Neural progenitor cell (in vitro differentiated cells): ENCODE results near the gene NOTUM. TPM values are rescaled to one million over a fixed set of nuclear protein-coding genes. Genes with fewer than 3 reads are reported as not detected.
A peak's percentile ranks its signal among the peaks of the same experiment; 100 is the strongest.

ENCODE experiments used
- DNase-seq: peaks from one replicate; pipeline ENCODE4 v3.0.0-alpha.2; 2016; ENCODE audit warnings: low spot score
- H2AFZ ChIP-seq: fragments of 200-600 bp; sonication (generic); replicated peaks from 2 replicates; pipeline ENCODE4 v1.6.1; 2016; ENCODE audit warnings: antibody characterized with exemption
- H3F3A ChIP-seq: fragments of 200-600 bp; sonication (generic); 2 replicates; pipeline ENCODE4 v1.6.1; 2016; ENCODE audit warnings: antibody characterized with exemption, low read depth
- H3K27ac ChIP-seq: fragments of 200-600 bp; sonication (generic); 2 replicates; pipeline ENCODE4 v1.5.1; 2016; ENCODE audit warnings: mild to moderate bottlenecking
- H3K27me3 ChIP-seq: fragments of 200-600 bp; sonication (generic); 2 replicates; pipeline ENCODE4 v1.6.1; 2016; ENCODE audit warnings: mild to moderate bottlenecking, moderate library complexity
- H3K36me3 ChIP-seq: fragments of 200-600 bp; sonication (generic); 2 replicates; pipeline ENCODE4 v1.5.1; 2016
- H3K4me1 ChIP-seq: fragments of 200-600 bp; sonication (generic); 2 replicates; pipeline ENCODE4 v1.6.1; 2016; ENCODE audit warnings: mixed run types
- H3K4me2 ChIP-seq: fragments of 200-600 bp; sonication (generic); 2 replicates; pipeline ENCODE4 v1.6.1; 2016
- H3K4me3 ChIP-seq: fragments of 200-600 bp; sonication (generic); 2 replicates; pipeline ENCODE4 v1.5.1; 2016
- H3K79me2 ChIP-seq: fragments of 200-600 bp; sonication (generic); 2 replicates; pipeline ENCODE4 v1.6.1; 2016; ENCODE audit warnings: low read depth
- H3K9ac ChIP-seq: fragments of 200-600 bp; sonication (generic); 2 replicates; pipeline ENCODE4 v1.6.1; 2016
- H3K9me3 ChIP-seq: fragments of 200-600 bp; sonication (generic); 2 replicates; pipeline ENCODE4 v1.5.1; 2016; ENCODE audit warnings: low read depth
- H4K20me1 ChIP-seq: fragments of 200-600 bp; sonication (generic); 2 replicates; pipeline ENCODE4 v1.6.1; 2016; ENCODE audit warnings: low read depth
- H3K27ac Mint-ChIP-seq: 3 replicates; pipeline ENCODE4 v1.8.0; 2021; ENCODE audit warnings: mixed read lengths
- H3K27me3 Mint-ChIP-seq: 2 replicates; pipeline ENCODE4 v1.8.0; 2022; ENCODE audit warnings: low read depth, mild to moderate bottlenecking, inconsistent platforms, moderate library complexity, mixed read lengths; ENCODE audit not compliant: insufficient read depth
- H3K36me3 Mint-ChIP-seq: 3 replicates; pipeline ENCODE4 v1.8.0; 2021; ENCODE audit warnings: mixed read lengths
- H3K4me1 Mint-ChIP-seq: 3 replicates; pipeline ENCODE4 v1.8.0; 2021; ENCODE audit warnings: mixed read lengths
- H3K4me3 Mint-ChIP-seq: 3 replicates; pipeline ENCODE4 v1.8.0; 2021; ENCODE audit warnings: mild to moderate bottlenecking, moderate library complexity, mixed read lengths
- H3K9me3 Mint-ChIP-seq: 3 replicates; pipeline ENCODE4 v1.8.0; 2020; ENCODE audit warnings: mixed read lengths
- CTCF ChIP-seq: fragments of 200-600 bp; sonication (generic); IDR thresholded peaks from 2 replicates; pipeline ENCODE4 v1.5.1; 2017; ENCODE audit warnings: antibody characterized with exemption, mild to moderate bottlenecking
- EZH2 ChIP-seq: fragments of 200-600 bp; sonication (generic); IDR thresholded peaks from 2 replicates; pipeline ENCODE4 v1.6.1; 2017; ENCODE audit warnings: antibody characterized with exemption, mild to moderate bottlenecking, moderate library complexity
- EZH2phosphoT487 ChIP-seq: fragments of 200-600 bp; sonication (generic); IDR thresholded peaks from 2 replicates; pipeline ENCODE4 v1.6.1; 2017; ENCODE audit warnings: antibody characterized with exemption
- total RNA-seq: library from RNA; depleted of rRNA; stranded (reverse); fragments of >200 nt; gene quantifications from 2 replicates; pipeline ENCODE4 v1.2.3, GENCODE V29; 2015; ENCODE audit warnings: low replicate concordance

Gene NOTUM
- total RNA-seq, 1 donor from 2014 or later = not detected

- Histone ChIP-seq H3K36me3 (no peaks in the 10 kb centered on the region), H3F3A (no peaks in the 10 kb centered on the region), H3K79me2 (no peaks in the 10 kb centered on the region), H4K20me1 (no peaks in the 10 kb centered on the region), H3K4me3 (no peak overlapping the region), H3K9me3 (no peaks in the 10 kb centered on the region), H3K9ac (no peak overlapping the region), H3K27ac (no peak overlapping the region), H3K27me3 (peaks cover 24% of the 10 kb centered on the region), H3K4me1 (no peaks in the 10 kb centered on the region), H2AFZ (no peak overlapping the region), H3K4me2 (no peak overlapping the region)
- no peaks in the 10 kb centered on the region for H3K9me3 Mint-ChIP-seq
- H3K27me3 Mint-ChIP-seq = peaks cover 10% of the 10 kb centered on the region
- H3K36me3 Mint-ChIP-seq = no peaks in the 10 kb centered on the region
- no peak overlapping the region for H3K27ac Mint-ChIP-seq
- H3K4me3 Mint-ChIP-seq = no peak overlapping the region
- no peak for TF ChIP-seq CTCF
- TF ChIP-seq EZH2 = no peak
- no peak for TF ChIP-seq EZH2phosphoT487
- no peak for DNase-seq
- peaks cover 12% of the 10 kb centered on the region for H3K4me1 Mint-ChIP-seq
Observed at GRCh38 chr17:81952792-81953228, 8.2 kb downstream of the NOTUM start.

GRCh38 chr17:81951785-81952684, 9.0 kb downstream of the NOTUM start:
- H3K27ac Mint-ChIP-seq = no peak overlapping the region
- no peak overlapping the region for H3K4me2 ChIP-seq
- TF ChIP-seq EZH2phosphoT487 (no peak), CTCF (no peak), EZH2 (no peak)
- H3K79me2 ChIP-seq = no peaks in the 10 kb centered on the region
- peaks cover 8% of the 10 kb centered on the region for H3K4me1 Mint-ChIP-seq
- H3K36me3 Mint-ChIP-seq = no peaks in the 10 kb centered on the region
- no peaks in the 10 kb centered on the region for H3K36me3 ChIP-seq
- no peaks in the 10 kb centered on the region for H4K20me1 ChIP-seq
- H3K9me3 ChIP-seq = no peaks in the 10 kb centered on the region
- no peak overlapping the region for H3K4me3 ChIP-seq
- H3K27me3 Mint-ChIP-seq = peaks cover 9% of the 10 kb centered on the region
- H3F3A ChIP-seq = no peaks in the 10 kb centered on the region
- H3K4me1 ChIP-seq = no peaks in the 10 kb centered on the region
- DNase-seq = no peak
- no peak overlapping the region for H2AFZ ChIP-seq
- H3K9ac ChIP-seq = no peak overlapping the region
- H3K9me3 Mint-ChIP-seq = no peaks in the 10 kb centered on the region
- H3K27ac ChIP-seq = no peak overlapping the region
- H3K27me3 ChIP-seq = peaks cover 16% of the 10 kb centered on the region
- H3K4me3 Mint-ChIP-seq = no peak overlapping the region

DNA sequence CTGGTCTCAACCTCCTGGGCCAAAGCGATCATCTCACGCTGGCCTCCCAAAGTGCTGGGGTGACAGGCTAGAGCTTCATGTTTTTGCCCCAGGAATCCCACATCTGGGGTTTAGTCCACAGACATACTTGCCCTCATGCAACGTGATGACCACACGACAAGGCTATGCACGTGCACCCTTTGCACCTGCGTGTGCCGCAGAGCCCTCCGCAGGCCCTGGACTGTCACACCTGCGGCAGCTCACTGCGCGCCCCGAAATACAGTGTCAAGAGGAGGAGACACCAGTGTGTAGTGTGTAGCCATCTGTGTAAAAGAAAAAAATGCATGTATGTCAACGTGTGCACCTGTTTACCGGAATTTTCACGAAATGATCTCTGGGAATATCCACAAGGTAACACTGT, 10.5 kb downstream of the NOTUM start:
- Histone ChIP-seq H3K79me2 (no peaks in the 10 kb centered on the region), H3K36me3 (no peaks in the 10 kb centered on the region), H3F3A (no peaks in the 10 kb centered on the region), H4K20me1 (no peaks in the 10 kb centered on the region), H3K9ac (no peak overlapping the region), H3K9me3 (no peaks in the 10 kb centered on the region), H3K4me2 (no peak overlapping the region), H3K4me3 (no peak overlapping the region), H3K27ac (no peak overlapping the region), H2AFZ (no peak overlapping the region), H3K4me1 (no peaks in the 10 kb centered on the region), H3K27me3 (peaks cover 4% of the 10 kb centered on the region)
- Mint-ChIP-seq H3K27me3 (peaks cover 8% of the 10 kb centered on the region), H3K27ac (peak overlapping the region; percentile 74), H3K4me3 (no peak overlapping the region), H3K4me1 (peaks cover 6% of the 10 kb centered on the region), H3K9me3 (no peaks in the 10 kb centered on the region), H3K36me3 (no peaks in the 10 kb centered on the region)
- no peak for DNase-seq
- no peak for TF ChIP-seq EZH2phosphoT487
- no peak for TF ChIP-seq EZH2
- no peak for TF ChIP-seq CTCF
